HepG2 (cell line): ENCODE data around the gene SFT2D2. TPM values are rescaled to one million over a fixed set of nuclear protein-coding genes. Genes with fewer than 3 reads are reported as not detected.

Source experiments
- GATAD2A ChIP-seq: IDR thresholded peaks from 2 replicates; pipeline ENCODE4 v1.6.1; 2016
- KAT8 ChIP-seq: IDR thresholded peaks from 2 replicates; pipeline ENCODE4 v1.6.1; 2016; ENCODE audit warnings: missing genetic modification reagents, missing compliant biosample characterization
- PHB2 ChIP-seq: fragments of 450-650 bp; IDR thresholded peaks from 2 replicates; pipeline ENCODE4 v1.6.1; 2018; ENCODE audit not compliant: partially characterized antibody
- TCF12 ChIP-seq, 2 experiments: fragments of 450-650 bp in 1 of 2; sonication (generic) in 1 of 2; formaldehyde crosslinking in 1 of 2; IDR thresholded peaks; 2 replicates each; pipeline versions ENCODE4 v1.6.1 to v1.8.0; 2017 to 2022; ENCODE audit warnings: antibody characterized with exemption in 1 of 2, mild to moderate bottlenecking in 1 of 2, missing genetic modification reagents in 1 of 2, moderate library complexity in 1 of 2
- ZBTB8A ChIP-seq: sonication (generic); formaldehyde crosslinking; IDR thresholded peaks from 2 replicates; pipeline ENCODE4 v1.4.0; 2020; ENCODE audit warnings: mild to moderate bottlenecking, low read depth, missing genetic modification reagents, borderline replicate concordance
- ZC3H4 ChIP-seq: sonication (generic); formaldehyde crosslinking; IDR thresholded peaks from 2 replicates; pipeline ENCODE4 v1.4.0; 2020; ENCODE audit warnings: missing genetic modification reagents, borderline replicate concordance
- ZFP1 ChIP-seq: IDR thresholded peaks from 2 replicates; pipeline ENCODE4 v1.6.1; 2016
- ZNF235 ChIP-seq: sonication (generic); formaldehyde crosslinking; IDR thresholded peaks from 2 replicates; pipeline ENCODE4 v1.8.1; 2023; ENCODE audit warnings: mild to moderate bottlenecking, missing genetic modification reagents, borderline replicate concordance
- ZNF263 ChIP-seq: sonication (generic); formaldehyde crosslinking; IDR thresholded peaks from 2 replicates; pipeline ENCODE4 v1.4.0; 2020; ENCODE audit warnings: missing genetic modification reagents
- ZNF333 ChIP-seq: sonication (generic); formaldehyde crosslinking; IDR thresholded peaks from 2 replicates; pipeline ENCODE4 v1.4.0; 2020; ENCODE audit warnings: mild to moderate bottlenecking, missing genetic modification reagents, borderline replicate concordance
- ZNF33A ChIP-seq: sonication (generic); formaldehyde crosslinking; IDR thresholded peaks from 2 replicates; pipeline ENCODE4 v1.5.1; 2020; ENCODE audit warnings: missing genetic modification reagents, mild to moderate bottlenecking, moderate library complexity, borderline replicate concordance
- ZNF558 ChIP-seq: sonication (generic); formaldehyde crosslinking; IDR thresholded peaks from 2 replicates; pipeline ENCODE4 v1.9.0; 2022; ENCODE audit warnings: mild to moderate bottlenecking, missing genetic modification reagents, borderline replicate concordance
- ZNF616 ChIP-seq: sonication (generic); formaldehyde crosslinking; IDR thresholded peaks from 2 replicates; pipeline ENCODE4 v1.5.0; 2020; ENCODE audit warnings: low read depth, mild to moderate bottlenecking, missing genetic modification reagents
- ZNF724P ChIP-seq: sonication (generic); formaldehyde crosslinking; IDR thresholded peaks from 2 replicates; pipeline ENCODE4 v1.8.0; 2022; ENCODE audit warnings: missing genetic modification reagents, borderline replicate concordance
- polyA plus RNA-seq, 8 experiments: library from polyadenylated mRNA; depleted of rRNA in 3 of 8; stranded (reverse) in 7 of 8; unstranded in 1 of 8; fragments of >200 nt; fragmentation: Illumina TruSeq in 4 of 8; extraction: Trizol in 4 of 8; gene quantifications; 2 replicates each; pipeline versions ENCODE4 v1.2.1 to v1.2.3, GENCODE V29; 2011 to 2016; ENCODE audit warnings: low read depth in 4 of 8, missing spikeins in 1 of 8, mixed read lengths in 1 of 8; ENCODE audit not compliant: insufficient read depth in 1 of 8
- total RNA-seq, 5 experiments: library from RNA; depleted of rRNA; stranded (reverse); fragments of >200 nt; fragmentation: Illumina TruSeq; extraction: Trizol; gene quantifications; 2 replicates each; pipeline ENCODE4 v1.2.3, GENCODE V29; 2016; ENCODE audit warnings: low read depth in 1 of 5
- TF ChIP-seq, protein P1 (sequence below): sonication (generic); formaldehyde crosslinking; IDR thresholded peaks from 2 replicates; pipeline ENCODE4 v1.5.0; 2020; ENCODE audit warnings: missing genetic modification reagents
- TF ChIP-seq, protein P2 (sequence below): sonication (generic); formaldehyde crosslinking; IDR thresholded peaks from 2 replicates; pipeline ENCODE4 v1.4.0; 2020; ENCODE audit warnings: missing genetic modification reagents, mild to moderate bottlenecking, borderline replicate concordance
- TF ChIP-seq, protein P3 (sequence below), 2 experiments: sonication (generic) in 1 of 2; formaldehyde crosslinking in 1 of 2; IDR thresholded peaks; 2 replicates each; pipeline versions ENCODE4 v1.6.1 to v1.9.0; 2014 to 2022; ENCODE audit warnings: antibody characterized with exemption in 1 of 2, borderline replicate concordance in 1 of 2, inconsistent platforms in 1 of 2, low read depth in 1 of 2, missing genetic modification reagents in 1 of 2

Gene SFT2D2
- total and polyA plus RNA-seq, 2 of the 13 experiments (the other 11 are each of a cell fraction or from before 2014, with no cell fraction given), result 10.0 to 28.8 TPM

DNA sequence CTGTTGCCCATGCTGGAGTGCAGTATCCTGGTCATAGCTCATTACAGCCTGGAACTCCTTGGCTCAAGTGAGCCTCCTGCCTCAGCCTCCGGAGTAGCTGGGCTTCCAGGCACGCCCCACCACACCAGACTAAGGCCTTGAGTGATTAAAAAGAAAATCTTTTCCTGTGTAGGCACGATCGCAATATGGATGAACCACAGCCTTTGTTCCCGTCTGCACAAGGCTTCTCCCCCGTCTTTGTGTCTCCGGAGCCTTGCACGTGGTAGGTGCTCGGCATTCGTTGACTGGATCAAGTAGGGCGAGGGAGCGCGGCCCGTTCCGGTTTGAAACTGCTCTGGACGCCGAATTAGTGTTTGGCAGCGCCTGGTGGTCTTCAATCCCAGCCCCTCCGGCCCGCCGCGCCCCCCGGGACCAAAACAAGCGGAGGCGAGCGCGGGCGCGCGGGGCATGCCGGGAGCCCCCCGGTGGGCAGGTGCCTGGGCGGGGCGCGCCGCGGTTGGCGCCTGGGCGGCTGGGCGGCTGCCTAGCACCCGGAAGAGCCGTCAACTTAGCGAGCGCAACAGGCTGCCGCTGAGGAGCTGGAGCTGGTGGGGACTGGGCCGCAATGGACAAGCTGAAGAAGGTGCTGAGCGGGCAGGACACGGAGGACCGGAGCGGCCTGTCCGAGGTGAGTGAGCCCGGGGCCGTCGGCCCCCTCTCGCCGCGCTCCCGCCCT lies at the start of gene SFT2D2 (continued):
- TF ChIP-seq ZC3H4 (CRISPR knock-in tag) (no peak), KAT8 (CRISPR knock-in tag) (peak; percentile 80), ZNF333 (CRISPR knock-in tag) (peak; percentile 63; the same call in 1 of the 2 replicates), ZNF558 (CRISPR knock-in tag) (peak; percentile 86; the same call in 1 of the 2 replicates), PHB2 (no peak), ZNF263 (CRISPR knock-in tag) (0 out of 2 replicates have a peak, but pooled peaks have one; percentile 22), ZNF616 (0 out of 2 replicates have a peak, but pooled peaks have one; percentile 50), GATAD2A (CRISPR knock-in tag) (peak; percentile 33; the same call in 1 of the 2 replicates), ZNF235 (CRISPR knock-in tag) (peak; percentile 86), TCF12 (IDR thresholded peaks at IDR 0.05) (no peak), TCF12 (CRISPR knock-in tag; IDR thresholded peaks at IDR 0.05) (0 out of 2 replicates have a peak, but pooled peaks have one; percentile 49), ZNF33A (CRISPR knock-in tag) (no peak), ZNF724P (peak; percentile 86), ZFP1 (CRISPR knock-in tag) (peak; percentile 20; the same call in 1 of the 2 replicates), ZBTB8A (peak; percentile 84; the same call in 1 of the 2 replicates)
- TF ChIP-seq, protein P1, sequence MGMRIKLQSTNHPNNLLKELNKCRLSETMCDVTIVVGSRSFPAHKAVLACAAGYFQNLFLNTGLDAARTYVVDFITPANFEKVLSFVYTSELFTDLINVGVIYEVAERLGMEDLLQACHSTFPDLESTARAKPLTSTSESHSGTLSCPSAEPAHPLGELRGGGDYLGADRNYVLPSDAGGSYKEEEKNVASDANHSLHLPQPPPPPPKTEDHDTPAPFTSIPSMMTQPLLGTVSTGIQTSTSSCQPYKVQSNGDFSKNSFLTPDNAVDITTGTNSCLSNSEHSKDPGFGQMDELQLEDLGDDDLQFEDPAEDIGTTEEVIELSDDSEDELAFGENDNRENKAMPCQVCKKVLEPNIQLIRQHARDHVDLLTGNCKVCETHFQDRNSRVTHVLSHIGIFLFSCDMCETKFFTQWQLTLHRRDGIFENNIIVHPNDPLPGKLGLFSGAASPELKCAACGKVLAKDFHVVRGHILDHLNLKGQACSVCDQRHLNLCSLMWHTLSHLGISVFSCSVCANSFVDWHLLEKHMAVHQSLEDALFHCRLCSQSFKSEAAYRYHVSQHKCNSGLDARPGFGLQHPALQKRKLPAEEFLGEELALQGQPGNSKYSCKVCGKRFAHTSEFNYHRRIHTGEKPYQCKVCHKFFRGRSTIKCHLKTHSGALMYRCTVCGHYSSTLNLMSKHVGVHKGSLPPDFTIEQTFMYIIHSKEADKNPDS, result no peak
- TF ChIP-seq, protein P2, sequence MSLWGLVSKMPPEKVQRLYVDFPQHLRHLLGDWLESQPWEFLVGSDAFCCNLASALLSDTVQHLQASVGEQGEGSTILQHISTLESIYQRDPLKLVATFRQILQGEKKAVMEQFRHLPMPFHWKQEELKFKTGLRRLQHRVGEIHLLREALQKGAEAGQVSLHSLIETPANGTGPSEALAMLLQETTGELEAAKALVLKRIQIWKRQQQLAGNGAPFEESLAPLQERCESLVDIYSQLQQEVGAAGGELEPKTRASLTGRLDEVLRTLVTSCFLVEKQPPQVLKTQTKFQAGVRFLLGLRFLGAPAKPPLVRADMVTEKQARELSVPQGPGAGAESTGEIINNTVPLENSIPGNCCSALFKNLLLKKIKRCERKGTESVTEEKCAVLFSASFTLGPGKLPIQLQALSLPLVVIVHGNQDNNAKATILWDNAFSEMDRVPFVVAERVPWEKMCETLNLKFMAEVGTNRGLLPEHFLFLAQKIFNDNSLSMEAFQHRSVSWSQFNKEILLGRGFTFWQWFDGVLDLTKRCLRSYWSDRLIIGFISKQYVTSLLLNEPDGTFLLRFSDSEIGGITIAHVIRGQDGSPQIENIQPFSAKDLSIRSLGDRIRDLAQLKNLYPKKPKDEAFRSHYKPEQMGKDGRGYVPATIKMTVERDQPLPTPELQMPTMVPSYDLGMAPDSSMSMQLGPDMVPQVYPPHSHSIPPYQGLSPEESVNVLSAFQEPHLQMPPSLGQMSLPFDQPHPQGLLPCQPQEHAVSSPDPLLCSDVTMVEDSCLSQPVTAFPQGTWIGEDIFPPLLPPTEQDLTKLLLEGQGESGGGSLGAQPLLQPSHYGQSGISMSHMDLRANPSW, result 0 out of 2 replicates have a peak, but pooled peaks have one; percentile 6
- TF ChIP-seq, protein P3, sequence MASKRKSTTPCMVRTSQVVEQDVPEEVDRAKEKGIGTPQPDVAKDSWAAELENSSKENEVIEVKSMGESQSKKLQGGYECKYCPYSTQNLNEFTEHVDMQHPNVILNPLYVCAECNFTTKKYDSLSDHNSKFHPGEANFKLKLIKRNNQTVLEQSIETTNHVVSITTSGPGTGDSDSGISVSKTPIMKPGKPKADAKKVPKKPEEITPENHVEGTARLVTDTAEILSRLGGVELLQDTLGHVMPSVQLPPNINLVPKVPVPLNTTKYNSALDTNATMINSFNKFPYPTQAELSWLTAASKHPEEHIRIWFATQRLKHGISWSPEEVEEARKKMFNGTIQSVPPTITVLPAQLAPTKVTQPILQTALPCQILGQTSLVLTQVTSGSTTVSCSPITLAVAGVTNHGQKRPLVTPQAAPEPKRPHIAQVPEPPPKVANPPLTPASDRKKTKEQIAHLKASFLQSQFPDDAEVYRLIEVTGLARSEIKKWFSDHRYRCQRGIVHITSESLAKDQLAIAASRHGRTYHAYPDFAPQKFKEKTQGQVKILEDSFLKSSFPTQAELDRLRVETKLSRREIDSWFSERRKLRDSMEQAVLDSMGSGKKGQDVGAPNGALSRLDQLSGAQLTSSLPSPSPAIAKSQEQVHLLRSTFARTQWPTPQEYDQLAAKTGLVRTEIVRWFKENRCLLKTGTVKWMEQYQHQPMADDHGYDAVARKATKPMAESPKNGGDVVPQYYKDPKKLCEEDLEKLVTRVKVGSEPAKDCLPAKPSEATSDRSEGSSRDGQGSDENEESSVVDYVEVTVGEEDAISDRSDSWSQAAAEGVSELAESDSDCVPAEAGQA (IDR thresholded peaks at IDR 0.05; ENCODE audit: low read depth), result no peak
- TF ChIP-seq, protein P3 (CRISPR knock-in tag; IDR thresholded peaks at IDR 0.05; ENCODE audit: borderline replicate concordance), result 0 out of 2 replicates have a peak, but pooled peaks have one; percentile 20
